Activated CD8-positive, alpha-beta memory T cell treated with anti-CD3 and anti-CD28 coated beads, Interleukin-2, amount 50 U/mL, for 4 hours (primary cell): ENCODE data around the gene FNDC5.

Source experiments
- DNase-seq: peaks from one replicate; pipeline ENCODE4 v3.0.0-alpha.2; 2020

FNDC5 gene

GRCh38 chr1:32897082-32898049 is 26.7 kb upstream of the FNDC5 start:
- no peak for DNase-seq

DNA sequence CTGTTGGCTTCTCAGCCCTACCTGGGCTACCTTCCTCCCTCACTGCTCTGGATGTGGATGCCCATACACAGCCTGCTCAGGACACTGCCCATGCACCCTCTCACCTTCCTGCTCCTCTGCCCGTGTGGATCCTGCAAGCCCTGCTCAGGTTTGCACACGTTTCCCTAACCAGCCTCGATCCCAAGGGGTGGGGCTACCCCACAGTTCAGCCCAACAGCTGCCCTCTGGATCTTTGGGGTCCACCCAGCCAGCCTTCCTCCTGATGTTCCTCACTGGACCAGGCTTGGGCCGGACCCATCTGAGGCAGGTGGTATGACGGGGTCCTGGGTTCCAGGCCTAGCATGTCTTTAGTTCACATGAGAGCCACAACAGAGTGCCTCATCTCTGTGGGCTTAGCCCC is 25.7 kb upstream of the FNDC5 start:
- no peak for DNase-seq

DNA sequence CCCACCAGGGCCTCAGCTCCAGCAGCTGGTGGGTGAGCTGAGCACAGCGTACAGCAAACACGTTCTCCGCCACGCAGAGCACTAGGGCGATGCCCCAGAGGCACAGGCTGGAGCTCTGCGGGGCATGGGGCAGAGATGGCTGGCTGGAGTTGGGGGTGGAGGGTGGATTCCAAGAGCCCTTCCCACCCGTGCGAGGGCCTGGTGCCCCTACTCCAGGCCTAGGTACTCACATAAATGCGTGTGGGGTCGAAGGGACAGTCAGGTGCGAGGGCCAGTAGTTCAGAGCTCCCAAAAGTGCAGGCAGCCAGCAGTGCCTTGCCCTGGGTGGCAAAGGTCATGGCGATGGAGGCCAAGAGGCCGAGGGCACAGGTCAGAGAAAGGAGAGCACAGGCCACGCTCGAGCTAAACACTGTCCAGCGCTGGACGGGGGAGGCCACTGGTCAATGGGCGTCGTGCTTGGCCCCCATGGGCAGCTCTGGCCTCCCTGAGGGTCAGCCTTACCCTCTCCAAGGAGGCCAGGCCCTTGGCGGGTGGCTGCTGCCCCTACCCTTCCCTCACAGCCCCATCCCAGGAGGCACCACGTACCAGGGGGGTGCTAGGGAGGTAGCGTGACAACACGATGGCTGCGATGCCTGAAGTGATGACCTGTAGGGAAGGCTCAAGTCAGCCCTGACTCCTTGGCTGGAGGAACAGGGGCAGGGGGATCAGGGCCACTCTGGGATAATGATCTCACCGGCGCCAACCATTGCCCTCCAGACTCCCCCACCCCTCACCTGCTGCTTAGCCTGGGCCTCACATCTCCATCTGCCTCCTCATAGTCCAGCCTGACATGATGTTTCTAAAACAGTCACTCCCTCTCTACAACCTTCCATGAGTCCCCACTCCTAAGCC is 24.9 kb upstream of the FNDC5 start:
- DNase-seq: no peak

GRCh38 chr1:32894681-32895080 is 24.0 kb upstream of the FNDC5 start:
- no peak for DNase-seq

- DNase-seq: no peak
Measured at GRCh38 chr1:32894019-32894600, 23.4 kb upstream of the FNDC5 start.

DNA sequence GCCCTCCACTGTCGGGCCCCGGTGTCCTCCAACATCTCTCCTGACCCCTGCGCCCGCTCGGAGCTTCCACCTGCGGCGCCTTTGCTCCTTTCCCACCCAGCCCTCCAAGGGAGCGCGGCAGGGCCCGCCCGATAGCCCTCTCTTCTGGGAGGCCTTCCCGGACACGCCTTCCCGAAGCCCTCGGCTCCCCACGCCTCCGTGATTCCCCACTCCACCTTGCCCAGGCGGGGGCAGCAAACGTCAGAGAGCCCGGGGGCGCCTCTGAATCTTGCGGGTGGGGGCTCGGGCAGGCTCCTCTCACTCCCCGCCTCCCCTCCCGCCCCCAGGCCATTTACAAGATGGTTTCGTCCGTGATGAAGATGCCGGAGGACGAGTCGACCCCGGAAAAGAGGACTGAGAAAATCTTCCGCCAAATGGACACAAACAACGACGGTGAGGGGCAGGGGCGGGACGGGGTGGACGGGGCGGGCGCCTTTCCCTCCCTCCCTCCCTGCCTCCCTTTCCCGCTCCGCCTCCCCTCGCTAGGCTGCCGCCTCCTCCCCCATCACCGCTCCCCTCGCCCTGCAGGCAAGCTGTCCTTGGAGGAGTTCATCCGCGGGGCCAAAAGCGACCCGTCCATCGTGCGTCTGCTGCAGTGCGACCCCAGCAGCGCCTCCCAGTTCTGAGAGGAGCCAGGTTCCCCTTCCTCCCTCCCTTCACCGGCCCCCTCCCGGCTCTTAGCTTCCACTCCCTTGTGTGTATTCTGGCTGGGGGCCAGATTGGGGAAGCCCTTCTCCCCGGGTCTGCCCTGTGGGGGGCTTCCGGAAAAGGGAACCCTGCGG is 22.7 kb upstream of the FNDC5 start:
- DNase-seq: no peak

- DNase-seq: peak; percentile 42
Measured at GRCh38 chr1:32892368-32893197, 21.9 kb upstream of the FNDC5 start.

- DNase-seq: no peak
Measured at GRCh38 chr1:32891630-32892029, 20.9 kb upstream of the FNDC5 start.

GRCh38 chr1:32891241-32891570 is 20.5 kb upstream of the FNDC5 start:
- no peak for DNase-seq

DNA sequence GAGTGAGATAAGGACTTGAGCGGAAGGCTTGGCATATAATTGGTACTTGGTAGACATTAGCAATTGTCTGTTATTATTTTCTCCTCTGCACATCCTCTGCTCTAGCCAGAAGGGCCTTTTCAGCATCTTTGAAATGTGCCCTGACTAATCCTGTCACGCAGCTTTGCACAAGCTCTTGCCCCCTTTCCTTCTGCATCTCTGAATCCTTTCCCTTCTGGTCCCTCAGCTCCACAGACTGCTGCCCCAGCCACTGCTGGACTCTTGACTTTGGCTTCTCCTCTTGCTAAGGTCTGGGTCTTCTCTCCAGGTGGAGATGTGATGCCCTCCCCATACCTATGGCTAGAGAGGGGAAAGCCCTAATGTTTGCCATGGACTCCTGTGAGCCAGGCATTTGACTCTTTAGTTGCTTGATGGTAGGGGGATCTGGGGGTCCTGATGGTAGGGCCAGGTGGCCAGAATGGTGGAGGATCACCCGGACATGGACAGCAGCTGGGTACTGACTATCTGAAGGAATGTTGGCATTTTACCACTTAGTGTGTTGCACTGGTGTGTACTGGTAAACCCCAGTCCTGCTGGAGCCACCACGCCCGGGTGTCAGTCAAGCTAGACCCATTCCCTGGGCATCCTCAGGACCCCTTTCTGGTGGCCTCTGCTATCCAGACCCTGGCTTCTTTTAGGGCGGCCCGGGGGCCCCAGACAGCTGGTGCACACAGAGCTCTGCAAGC is 20.0 kb upstream of the FNDC5 start:
- DNase-seq: no peak

DNA sequence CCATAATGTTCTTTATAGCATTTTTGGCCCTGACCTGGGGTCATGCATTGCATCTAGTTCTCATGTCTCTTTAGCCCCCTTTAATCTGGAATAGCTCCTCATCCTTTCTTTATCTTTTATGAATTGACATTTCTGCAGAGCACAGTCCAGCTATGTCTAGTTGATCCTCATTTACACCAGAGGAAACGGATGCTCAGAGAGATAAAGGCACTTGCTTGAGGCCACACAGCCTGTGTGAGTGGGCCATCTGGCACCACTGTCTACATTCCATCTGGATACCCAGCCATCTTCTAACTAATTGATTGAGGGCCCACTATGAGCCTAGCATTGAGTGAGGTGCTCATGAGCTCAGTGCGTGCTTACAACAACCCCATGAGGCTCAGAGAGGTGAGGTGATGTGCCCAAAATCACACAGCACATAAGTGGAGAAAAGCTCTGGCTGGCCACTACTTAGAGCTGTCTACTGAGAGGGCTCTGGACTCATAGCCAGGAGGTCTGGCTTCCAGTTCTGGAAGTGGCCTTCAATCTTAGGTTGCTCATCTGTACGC is 19.1 kb upstream of the FNDC5 start:
- DNase-seq: no peak

DNA sequence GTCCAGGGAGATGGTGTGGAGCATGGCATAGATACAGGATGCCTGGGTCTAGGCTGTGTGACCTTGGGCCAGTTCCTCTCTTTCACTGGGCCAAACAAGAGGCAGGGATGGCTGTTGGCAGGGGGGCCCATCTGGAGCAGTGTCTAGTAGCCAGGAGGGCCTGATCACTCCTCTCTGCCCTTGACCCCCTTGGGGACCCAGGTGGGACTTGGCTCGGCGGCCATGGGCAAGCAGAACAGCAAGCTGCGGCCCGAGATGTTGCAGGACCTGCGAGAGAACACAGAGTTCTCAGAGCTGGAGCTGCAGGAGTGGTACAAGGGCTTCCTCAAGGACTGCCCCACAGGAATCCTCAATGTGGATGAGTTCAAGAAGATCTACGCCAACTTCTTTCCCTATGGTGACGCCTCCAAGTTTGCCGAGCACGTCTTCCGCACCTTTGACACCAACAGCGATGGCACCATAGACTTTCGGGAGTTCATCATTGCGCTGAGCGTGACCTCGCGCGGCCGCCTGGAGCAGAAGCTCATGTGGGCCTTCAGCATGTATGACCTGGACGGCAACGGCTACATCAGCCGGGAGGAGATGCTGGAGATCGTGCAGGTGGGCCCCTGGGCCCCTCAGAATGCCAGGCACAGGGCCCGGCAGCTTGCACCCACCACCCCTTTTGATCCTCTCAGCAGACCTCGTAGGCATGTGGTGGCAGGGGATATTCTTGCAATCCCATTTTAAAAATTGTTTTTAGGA is 18.1 kb upstream of the FNDC5 start:
- no peak for DNase-seq

DNA sequence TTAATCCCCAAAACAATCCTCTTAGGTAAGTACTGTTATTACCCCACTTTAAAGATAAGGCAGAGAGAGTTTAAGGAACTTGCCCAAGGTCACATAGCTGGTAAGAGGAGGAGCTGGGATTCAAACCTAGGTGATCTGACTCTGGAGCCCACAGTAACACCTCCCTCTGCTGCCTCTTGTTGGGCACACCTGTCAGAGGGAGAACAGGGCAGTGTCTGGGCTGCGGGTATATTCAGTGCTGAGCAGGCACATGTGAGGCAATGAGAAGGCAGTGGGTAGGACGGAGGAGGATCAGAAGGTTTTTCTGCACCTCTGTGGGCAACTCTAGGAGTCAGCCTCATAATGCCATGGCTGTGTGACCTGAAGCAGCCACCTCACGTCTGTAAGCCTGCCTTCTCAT is 17.4 kb upstream of the FNDC5 start:
- DNase-seq: no peak

DNA sequence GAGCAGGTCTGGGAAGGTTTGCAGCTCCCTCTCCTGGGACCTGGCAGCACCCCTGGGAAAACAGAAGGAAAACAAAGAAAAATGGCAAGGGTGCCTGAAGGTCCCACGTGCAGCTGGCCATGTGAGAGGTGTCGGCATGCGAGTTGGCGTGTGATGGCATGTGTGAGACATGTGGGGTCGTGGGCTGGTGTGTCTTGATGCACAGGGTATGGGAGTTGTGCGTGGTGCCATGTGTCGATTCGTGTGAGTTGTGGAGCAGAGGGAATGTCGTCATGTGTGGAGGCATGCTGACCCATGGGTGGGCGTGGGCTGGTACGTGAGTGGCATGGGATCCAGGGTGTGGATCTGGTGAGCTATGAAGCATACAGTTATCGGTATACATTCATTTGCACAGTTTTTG is 16.9 kb upstream of the FNDC5 start:
- no peak for DNase-seq

DNA sequence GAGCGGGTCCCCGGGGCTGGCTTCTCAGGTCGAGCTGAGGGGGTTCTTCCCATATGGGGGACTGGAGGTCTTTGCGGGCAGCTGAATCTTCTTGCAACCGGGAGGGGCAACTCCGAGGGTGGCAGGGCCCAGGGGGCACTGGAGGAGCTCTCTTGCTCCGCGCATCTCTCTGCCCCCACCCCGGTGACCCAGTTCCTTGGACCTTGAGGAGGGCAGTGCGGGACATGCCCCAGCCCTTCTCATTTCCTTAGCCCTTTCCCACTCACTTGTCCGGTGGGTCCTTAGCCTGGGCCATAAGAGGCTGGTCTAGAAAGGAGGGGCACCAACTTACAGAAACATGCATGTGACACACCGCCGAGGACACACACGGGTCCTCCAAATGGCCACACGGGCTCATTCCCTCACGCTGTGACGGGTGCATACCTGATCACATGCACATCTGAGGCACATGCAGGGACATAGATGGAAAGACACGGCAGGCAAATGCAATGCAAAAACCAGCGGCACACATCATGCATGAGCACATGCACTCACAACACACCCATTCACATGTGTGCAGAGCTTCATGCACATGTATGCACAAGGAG is 16.2 kb upstream of the FNDC5 start:
- no peak for DNase-seq

DNA sequence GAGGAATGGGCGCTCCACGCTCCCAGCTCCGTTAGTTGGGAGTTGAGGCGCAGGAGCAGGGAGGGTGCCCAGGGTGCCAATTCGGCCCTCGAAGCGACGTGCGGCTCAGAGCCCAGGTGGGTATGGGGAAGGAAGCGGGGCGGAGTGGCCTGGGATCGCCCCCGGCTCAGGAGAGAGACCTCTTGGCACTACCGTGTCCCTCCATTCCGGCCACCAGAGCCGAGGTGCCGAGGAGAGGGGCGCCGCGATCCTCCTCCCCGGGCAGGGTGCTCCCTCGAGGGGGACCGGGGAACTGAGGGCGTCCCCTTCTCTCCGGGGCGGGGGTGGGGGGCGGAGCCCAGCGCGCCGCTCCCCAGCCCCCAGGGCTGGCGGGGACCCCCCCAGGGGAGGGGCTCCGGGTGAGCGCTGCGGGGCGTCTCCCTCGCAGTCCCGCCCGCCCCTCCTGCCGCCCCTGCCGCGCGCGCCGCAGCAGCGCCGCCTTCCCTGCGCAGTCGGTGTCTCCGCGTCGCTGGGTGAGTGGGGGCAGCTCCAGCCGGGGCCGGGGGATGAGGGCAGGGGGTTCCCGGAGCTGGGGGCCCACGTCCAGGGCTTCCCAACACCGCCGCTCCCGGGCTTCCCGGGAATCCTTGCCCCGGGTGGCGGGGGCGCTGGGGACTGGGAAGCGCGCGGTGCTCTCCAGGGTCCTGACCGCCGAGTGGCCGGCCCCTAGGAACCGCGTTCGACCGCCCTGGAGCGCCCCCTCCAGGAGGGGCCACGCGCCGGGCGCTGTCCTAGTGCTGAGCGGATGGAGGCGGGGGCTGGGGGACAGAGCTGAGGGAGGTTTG is 15.5 kb upstream of the FNDC5 start, which contains the start of gene HPCA:
Gene HPCA, plus strand, starts transcription at position 488 of the 824 bp plus-strand sequence. CDS start 2,408 bp downstream, outside the sequence.
- DNase-seq: no peak

GRCh38 chr1:32885676-32886003 is 14.9 kb upstream of the FNDC5 start:
- DNase-seq: no peak

DNA sequence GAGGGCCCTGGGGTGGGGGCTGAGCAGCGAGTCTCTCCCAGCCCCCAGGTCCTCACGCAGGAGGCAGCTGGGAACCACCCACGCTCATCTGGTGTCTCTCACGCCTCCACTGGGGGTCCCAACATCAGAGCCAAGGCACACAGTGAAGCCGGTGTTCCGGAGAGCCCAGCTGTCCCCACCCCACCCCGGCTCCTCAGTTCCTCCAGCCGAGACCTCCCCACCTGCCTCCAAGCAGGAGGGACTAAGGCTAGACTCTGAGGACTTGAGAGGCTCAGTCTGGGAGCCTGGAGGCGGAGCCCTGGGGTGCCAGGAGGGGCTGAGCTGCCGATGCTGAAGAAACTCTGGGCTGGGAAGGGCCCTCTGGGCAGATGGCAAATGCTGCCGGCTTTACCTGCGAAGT is 14.0 kb upstream of the FNDC5 start:
- DNase-seq: no peak

DNA sequence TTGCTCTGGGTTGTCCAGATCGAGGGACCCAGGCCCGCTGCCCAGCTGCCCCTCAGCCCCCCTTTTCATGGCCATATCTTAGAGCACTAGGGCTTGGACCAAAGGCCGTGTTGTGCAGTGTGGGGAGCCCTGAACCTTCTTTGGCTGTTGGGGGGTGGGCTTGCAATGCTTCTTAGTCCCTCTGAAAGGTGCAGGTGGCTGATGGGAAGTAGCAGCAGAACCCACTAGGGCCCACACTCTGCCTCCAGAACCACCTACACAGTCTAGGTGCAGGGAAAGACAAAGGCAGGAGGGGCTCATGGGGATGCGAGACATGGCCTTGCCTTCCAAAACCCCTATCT is 13.3 kb upstream of the FNDC5 start:
- DNase-seq: no peak
